SK-N-SH treated with all-trans-retinoic acid at 6 μM for 48 hours (cell line): ENCODE results near the gene SLC19A1.

Experiments
- ESRRG ChIP-seq: fragments of 250-450 bp; sonication (Bioruptor Pico); IDR thresholded peaks from 2 replicates; pipeline ENCODE4 v1.6.1; 2021; ENCODE audit warnings: mild to moderate bottlenecking
- OSR1 ChIP-seq: fragments of 250-450 bp; sonication (Bioruptor Pico); IDR thresholded peaks from 2 replicates; pipeline ENCODE4 v1.8.0; 2022; ENCODE audit warnings: moderate library complexity, mild to moderate bottlenecking, inconsistent platforms
- PATZ1 ChIP-seq: fragments of 250-450 bp; sonication (Bioruptor Pico); IDR thresholded peaks from 2 replicates; pipeline ENCODE4 v1.8.0; 2020; ENCODE audit warnings: mild to moderate bottlenecking, moderate library complexity, borderline replicate concordance
- POU6F1 ChIP-seq: fragments of 250-450 bp; sonication (Bioruptor Pico); IDR thresholded peaks from 2 replicates; pipeline ENCODE4 v1.8.0; 2021; ENCODE audit warnings: low read depth, mild to moderate bottlenecking, moderate library complexity, borderline replicate concordance
- PPARA ChIP-seq: fragments of 250-450 bp; sonication (Bioruptor Pico); IDR thresholded peaks from 2 replicates; pipeline ENCODE4 v1.5.0; 2020; ENCODE audit warnings: mild to moderate bottlenecking, borderline replicate concordance
- ZFP3 ChIP-seq: fragments of 250-450 bp; sonication (Bioruptor Pico); IDR thresholded peaks from 2 replicates; pipeline ENCODE4 v1.5.0; 2020; ENCODE audit warnings: mild to moderate bottlenecking, moderate library complexity
- ZNF565 ChIP-seq: fragments of 450-650 bp; formaldehyde crosslinking; conservative IDR thresholded peaks from 2 replicates; pipeline ENCODE4 v1.5.0; 2020; ENCODE audit warnings: low read depth, mild to moderate bottlenecking, moderate library complexity
- TF ChIP-seq, protein P1 (sequence below): fragments of 250-450 bp; sonication (Bioruptor Pico); IDR thresholded peaks from 2 replicates; pipeline ENCODE4 v1.5.1; 2020; ENCODE audit warnings: low read depth, mild to moderate bottlenecking, moderate library complexity

DNA sequence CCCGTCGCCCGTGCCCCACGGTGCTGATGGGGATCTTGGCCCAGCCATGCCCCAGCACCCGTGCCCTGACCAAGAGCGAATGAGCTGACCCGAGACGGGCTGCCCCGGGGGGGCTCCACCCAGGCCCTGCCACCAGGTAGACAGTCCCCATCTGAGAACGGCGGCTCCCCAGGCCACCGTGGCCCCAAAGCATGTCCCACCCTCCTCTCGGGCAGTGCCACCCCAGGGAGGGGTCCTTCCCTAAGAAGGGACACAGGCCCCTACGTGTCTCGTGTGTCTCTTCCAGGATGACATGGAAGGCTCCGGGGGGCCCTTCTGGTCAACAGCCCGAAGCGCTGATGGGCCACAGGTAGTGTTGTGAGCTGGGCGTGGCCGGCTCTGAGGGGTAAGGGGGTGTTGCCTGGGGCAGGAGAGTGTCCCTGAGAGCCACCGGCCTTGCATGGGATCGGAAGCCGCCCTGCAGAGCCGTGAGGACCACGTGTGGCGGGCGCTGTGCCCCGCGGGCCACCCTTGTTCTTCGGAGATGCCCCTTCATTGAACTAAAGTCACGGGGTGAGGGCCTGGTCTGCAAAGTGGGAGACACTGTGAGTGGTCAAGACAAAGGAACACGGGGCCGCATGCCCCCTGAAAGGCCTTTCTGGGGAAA, 55.0 kb downstream of the SLC19A1 start:
- TF ChIP-seq PPARA, result no peak
- TF ChIP-seq ZFP3 (CRISPR knock-in tag), result no peak
- no peak for TF ChIP-seq ESRRG (CRISPR knock-in tag)
- TF ChIP-seq ZNF565 (CRISPR knock-in tag), result no peak
- TF ChIP-seq OSR1 (CRISPR knock-in tag), result no peak
- no peak for TF ChIP-seq PATZ1 (CRISPR knock-in tag)
- TF ChIP-seq, protein P1, sequence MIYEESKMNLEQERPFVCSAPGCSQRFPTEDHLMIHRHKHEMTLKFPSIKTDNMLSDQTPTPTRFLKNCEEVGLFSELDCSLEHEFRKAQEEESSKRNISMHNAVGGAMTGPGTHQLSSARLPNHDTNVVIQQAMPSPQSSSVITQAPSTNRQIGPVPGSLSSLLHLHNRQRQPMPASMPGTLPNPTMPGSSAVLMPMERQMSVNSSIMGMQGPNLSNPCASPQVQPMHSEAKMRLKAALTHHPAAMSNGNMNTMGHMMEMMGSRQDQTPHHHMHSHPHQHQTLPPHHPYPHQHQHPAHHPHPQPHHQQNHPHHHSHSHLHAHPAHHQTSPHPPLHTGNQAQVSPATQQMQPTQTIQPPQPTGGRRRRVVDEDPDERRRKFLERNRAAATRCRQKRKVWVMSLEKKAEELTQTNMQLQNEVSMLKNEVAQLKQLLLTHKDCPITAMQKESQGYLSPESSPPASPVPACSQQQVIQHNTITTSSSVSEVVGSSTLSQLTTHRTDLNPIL (CRISPR knock-in tag), result no peak
- no peak for TF ChIP-seq POU6F1
